CD4-positive, alpha-beta T cell treated with Interleukin-21 for 1 hour (primary cell): ENCODE measurements around the gene PHF2.
"Not testable (repeated sequence)": the region's sequence is repeated elsewhere in the genome, so short reads cannot be mapped to it uniquely, and the experiment has no call there.

Source experiments
- DNase-seq: peaks from one replicate; pipeline ENCODE4 v3.0.0-alpha.2; 2020

PHF2 gene

GRCh38 chr9:93655621-93656425 lies 79.4 kb downstream of the PHF2 start:
- no peak for DNase-seq

- DNase-seq = no peak
Observed at GRCh38 chr9:93656426-93657239, 80.2 kb downstream of the PHF2 start.

GRCh38 chr9:93657331-93658111 lies 81.1 kb downstream of the PHF2 start:
- no peak for DNase-seq

- DNase-seq = no peak
Observed at GRCh38 chr9:93658184-93658925, 82.0 kb downstream of the PHF2 start.

GRCh38 chr9:93659044-93659836 lies 82.9 kb downstream of the PHF2 start:
- DNase-seq = no peak

- DNase-seq = no peak
Observed at GRCh38 chr9:93659837-93660177, 83.4 kb downstream of the PHF2 start.

GRCh38 chr9:93660352-93661046 lies 84.1 kb downstream of the PHF2 start:
- no peak for DNase-seq

- no peak for DNase-seq
Observed at GRCh38 chr9:93661591-93661990, 85.2 kb downstream of the PHF2 start.

GRCh38 chr9:93662016-93662638 lies 85.7 kb downstream of the PHF2 start:
- no peak for DNase-seq

- DNase-seq = no peak
Observed at GRCh38 chr9:93662952-93663572, 86.7 kb downstream of the PHF2 start.

- no peak for DNase-seq
Observed at GRCh38 chr9:93663877-93664548, 87.6 kb downstream of the PHF2 start.

- DNase-seq = no peak
Observed at GRCh38 chr9:93664549-93665120, 88.3 kb downstream of the PHF2 start.

- no peak for DNase-seq
Observed at GRCh38 chr9:93665128-93665636, 88.8 kb downstream of the PHF2 start.

GRCh38 chr9:93665637-93666438 lies 89.5 kb downstream of the PHF2 start:
- no peak for DNase-seq

- not testable (repeated sequence) for DNase-seq
Observed at GRCh38 chr9:93666439-93666784, 90.0 kb downstream of the PHF2 start.

GRCh38 chr9:93667006-93667405 lies 90.6 kb downstream of the PHF2 start:
- DNase-seq = no peak

GRCh38 chr9:93667627-93668026 lies 91.2 kb downstream of the PHF2 start:
- no peak for DNase-seq

GRCh38 chr9:93668261-93668871 lies 92.0 kb downstream of the PHF2 start:
- no peak for DNase-seq
